Breast epithelium (tissue), 3 donors: Measurements from ENCODE around the gene HSFX3.
"Not testable (repeated sequence)": the region's sequence is repeated elsewhere in the genome, so short reads cannot be mapped to it uniquely, and the experiment has no call there.

Experiments used
- POLR2A ChIP-seq: fragments of 450-650 bp; IDR thresholded peaks from one replicate; pipeline ENCODE4 v1.6.1; 2016; ENCODE audit warnings: antibody characterized with exemption, mild to moderate bottlenecking, moderate library complexity
- POLR2AphosphoS5 ChIP-seq, 3 donors: sonication (generic); formaldehyde crosslinking; IDR thresholded peaks; one replicate each; pipeline ENCODE4 v1.6.1; 2017; ENCODE audit warnings: antibody characterized with exemption in 3 of 3

GRCh38 chrX:149545545-149546543 is 3.9 kb downstream of the HSFX3 start:
- not testable (repeated sequence) for TF ChIP-seq POLR2A; POLR2AphosphoS5 (IDR thresholded peaks at IDR 0.05)
